ENCODE results near the gene KRTAP2-2. TPM values are rescaled to one million over a fixed set of nuclear protein-coding genes. Genes with fewer than 3 reads are reported as not detected.
"Not testable (repeated sequence)": the region's sequence is repeated elsewhere in the genome, so short reads cannot be mapped to it uniquely, and the experiment has no call there.

Gene KRTAP2-2
- total RNA-seq, 2 donors from 2014 or later: not detected

DNA sequence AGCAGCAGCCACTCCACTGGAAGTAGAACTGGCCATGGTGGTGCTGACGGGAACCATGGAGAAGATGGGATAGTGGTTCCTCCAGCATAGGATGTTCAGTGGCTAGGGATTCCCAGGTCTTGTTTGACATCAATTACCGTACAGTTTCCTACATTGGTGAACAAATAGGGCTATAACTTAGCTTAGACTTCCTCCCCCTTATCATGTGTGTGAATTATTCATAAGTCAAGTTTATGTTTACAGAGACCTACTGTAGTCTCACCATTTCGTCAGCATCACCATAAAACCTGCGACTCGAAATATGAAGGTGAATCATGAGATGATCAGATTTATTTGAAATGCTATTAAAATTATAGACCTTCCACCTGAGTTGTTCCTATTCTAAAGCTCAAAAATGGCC, 3.7 kb upstream of the KRTAP2-2 start:
- Mint-ChIP-seq H3K4me3 (no peak overlapping the region), H3K9me3 (no peaks in the 10 kb centered on the region), H3K4me1 (ENCODE audit: low read depth) (no peaks in the 10 kb centered on the region), H3K27ac (no peak overlapping the region), H3K27me3 (ENCODE audit: low read depth) (peaks cover 41% of the 10 kb centered on the region), H3K36me3 (ENCODE audit: insufficient read depth in 2 of 2) (no peaks in the 10 kb centered on the region)
- DNase-seq (no peak), ATAC-seq (replicated peaks in 1 of 2) (no peak)

GRCh38 chr17:41057547-41057946, 2.5 kb upstream of the KRTAP2-2 start:
- Mint-ChIP-seq H3K4me1 (ENCODE audit: low read depth) (no peaks in the 10 kb centered on the region), H3K4me3 (no peak overlapping the region), H3K27ac (no peak overlapping the region), H3K9me3 (no peaks in the 10 kb centered on the region), H3K36me3 (ENCODE audit: insufficient read depth in 2 of 2) (no peaks in the 10 kb centered on the region), H3K27me3 (ENCODE audit: low read depth) (peaks cover 41% of the 10 kb centered on the region)
- DNase-seq: no peak
- ATAC-seq (replicated peaks in 1 of 2): no peak

DNA sequence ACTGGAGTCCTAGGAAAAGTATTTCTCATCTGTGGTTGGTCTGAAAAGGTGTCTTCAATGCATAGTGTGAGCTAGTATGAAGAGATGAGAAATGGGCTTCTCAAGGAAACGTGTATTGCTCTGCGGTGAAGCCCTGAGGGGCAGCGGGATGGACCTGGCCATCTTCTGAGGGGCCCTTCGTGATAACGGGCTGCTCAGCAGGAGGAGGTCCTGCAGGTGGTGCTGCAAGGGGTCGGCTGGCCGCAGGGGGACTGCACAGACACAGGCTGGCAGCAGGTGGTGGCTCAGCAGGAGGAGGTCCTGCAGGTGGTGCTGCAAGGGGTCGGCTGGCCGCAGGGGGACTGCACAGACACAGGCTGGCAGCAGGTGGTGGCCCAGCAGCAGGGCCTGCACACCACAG, 474 bp downstream of the KRTAP2-2 start:
- not testable (repeated sequence) for H3K4me1 Mint-ChIP-seq (ENCODE audit: low read depth); H3K27ac Mint-ChIP-seq; H3K9me3 Mint-ChIP-seq; DNase-seq; H3K4me3 Mint-ChIP-seq; H3K36me3 Mint-ChIP-seq (ENCODE audit: insufficient read depth in 2 of 2); ATAC-seq (replicated peaks in 1 of 2)
- H3K27me3 Mint-ChIP-seq (ENCODE audit: low read depth): peaks cover 22% of the 10 kb centered on the region

DNA sequence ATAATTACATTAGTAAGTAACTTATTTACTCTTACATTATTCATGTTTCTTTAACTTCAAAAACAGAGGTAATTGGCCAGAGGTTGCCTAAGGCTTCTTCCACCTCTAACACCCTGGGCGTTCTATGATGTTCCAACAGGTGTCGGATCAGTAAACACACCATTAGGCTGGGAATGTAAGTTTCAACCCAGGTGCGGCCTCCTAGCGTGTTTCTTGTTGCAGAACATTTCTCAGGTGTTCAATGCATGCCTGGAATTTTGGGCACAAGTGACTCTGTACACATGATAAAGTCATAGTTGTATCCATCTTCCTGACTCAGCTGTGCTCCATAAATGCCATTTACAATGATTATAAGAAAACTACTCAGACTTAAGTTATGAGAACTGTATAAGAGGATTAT, 1.0 kb downstream of the KRTAP2-2 start:
- no peak for ATAC-seq (replicated peaks in 1 of 2)
- no peak overlapping the region for H3K27ac Mint-ChIP-seq
- no peak overlapping the region for H3K4me3 Mint-ChIP-seq
- no peak for DNase-seq
- H3K9me3 Mint-ChIP-seq: no peaks in the 10 kb centered on the region
- H3K36me3 Mint-ChIP-seq (ENCODE audit: insufficient read depth in 2 of 2): no peaks in the 10 kb centered on the region
- peaks cover 19% of the 10 kb centered on the region for H3K27me3 Mint-ChIP-seq (ENCODE audit: low read depth)
- no peaks in the 10 kb centered on the region for H3K4me1 Mint-ChIP-seq (ENCODE audit: low read depth)

GRCh38 chr17:41052566-41052965, 2.5 kb downstream of the KRTAP2-2 start:
- DNase-seq (no peak), ATAC-seq (replicated peaks in 1 of 2) (no peak)
- Mint-ChIP-seq H3K27ac (no peak overlapping the region), H3K9me3 (no peaks in the 10 kb centered on the region), H3K4me3 (no peak overlapping the region), H3K27me3 (ENCODE audit: low read depth) (peaks cover 16% of the 10 kb centered on the region), H3K36me3 (ENCODE audit: insufficient read depth in 2 of 2) (no peaks in the 10 kb centered on the region), H3K4me1 (ENCODE audit: low read depth) (no peaks in the 10 kb centered on the region)

DNA sequence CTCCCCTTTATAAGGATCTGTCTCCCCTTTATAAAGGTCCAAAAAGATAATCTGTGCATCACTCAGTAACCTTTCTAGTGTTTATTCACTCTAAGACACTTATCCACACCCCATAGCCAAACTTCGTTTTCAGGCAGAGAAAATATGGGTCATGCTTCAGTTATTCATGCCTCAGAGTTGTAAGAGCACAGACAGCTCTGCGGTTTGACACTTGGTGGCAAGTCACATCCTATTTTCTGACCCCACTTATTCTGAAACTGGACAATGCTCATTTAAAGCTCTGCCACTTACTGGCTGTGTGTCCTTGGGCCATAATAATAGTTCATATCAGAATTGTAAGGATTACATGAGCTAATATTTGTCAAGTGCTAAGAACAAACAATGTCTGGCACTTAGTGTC, 5.9 kb downstream of the KRTAP2-2 start:
- DNase-seq (no peak), ATAC-seq (replicated peaks in 1 of 2) (no peak)
- Mint-ChIP-seq H3K27me3 (ENCODE audit: low read depth) (peaks cover 31% of the 10 kb centered on the region), H3K4me1 (ENCODE audit: low read depth) (no peaks in the 10 kb centered on the region), H3K36me3 (ENCODE audit: insufficient read depth in 2 of 2) (no peaks in the 10 kb centered on the region), H3K27ac (no peak overlapping the region), H3K9me3 (no peaks in the 10 kb centered on the region), H3K4me3 (no peak overlapping the region)

- H3K36me3 Mint-ChIP-seq (ENCODE audit: insufficient read depth in 2 of 2): peaks cover 0 to under 1% of the 10 kb centered on the region in 2 donors
- ATAC-seq (replicated peaks in 1 of 2): no peak
- H3K4me1 Mint-ChIP-seq (ENCODE audit: low read depth): no peaks in the 10 kb centered on the region
- no peak for DNase-seq
- H3K9me3 Mint-ChIP-seq: peaks cover 3 to 4% of the 10 kb centered on the region in 2 donors
- no peak overlapping the region for H3K4me3 Mint-ChIP-seq
- no peak overlapping the region for H3K27ac Mint-ChIP-seq
- peaks cover 31% of the 10 kb centered on the region for H3K27me3 Mint-ChIP-seq (ENCODE audit: low read depth)
These were observed 6.6 kb downstream of the KRTAP2-2 start for GRCh38 chr17:41048441-41048840.

- not testable (repeated sequence) for H3K4me3 Mint-ChIP-seq; H3K36me3 Mint-ChIP-seq (ENCODE audit: insufficient read depth in 2 of 2); H3K27ac Mint-ChIP-seq; H3K4me1 Mint-ChIP-seq (ENCODE audit: low read depth); DNase-seq; H3K9me3 Mint-ChIP-seq; ATAC-seq (replicated peaks in 1 of 2)
- peaks cover 31% of the 10 kb centered on the region for H3K27me3 Mint-ChIP-seq (ENCODE audit: low read depth)
These were observed 8.1 kb downstream of the KRTAP2-2 start, which contains the start of gene KRTAP2-1 for GRCh38 chr17:41046735-41047465. Gene KRTAP2-1 (minus strand): TSS chr17:41047316. CDS start chr17:41047267, 49 bp downstream.

DNA sequence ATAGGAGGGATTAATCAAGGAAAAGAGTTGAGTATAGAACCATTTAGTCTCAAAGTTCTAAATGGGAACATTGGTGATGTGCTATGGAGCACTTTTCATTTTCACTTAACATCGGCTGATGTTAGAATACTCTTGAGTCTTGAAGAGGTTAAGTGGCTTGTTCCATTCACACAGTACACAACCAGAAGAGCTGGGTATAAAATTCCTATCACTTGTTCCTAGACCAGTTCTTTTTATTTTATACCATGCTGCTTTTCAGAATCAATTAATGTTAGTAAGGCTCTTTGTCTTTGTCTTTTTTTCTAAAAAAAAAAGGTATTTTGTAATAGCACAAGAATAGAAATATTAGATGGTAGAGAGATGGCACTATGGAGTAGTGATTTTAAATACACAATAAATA, 12.1 kb downstream of the KRTAP2-2 start:
- no peak overlapping the region for H3K27ac Mint-ChIP-seq
- DNase-seq: no peak
- H3K27me3 Mint-ChIP-seq (ENCODE audit: low read depth): peaks cover 27% of the 10 kb centered on the region
- peaks cover 0 to 2% of the 10 kb centered on the region in 2 donors for H3K36me3 Mint-ChIP-seq (ENCODE audit: insufficient read depth in 2 of 2)
- peaks cover 4 to 5% of the 10 kb centered on the region in 2 donors for H3K9me3 Mint-ChIP-seq
- no peaks in the 10 kb centered on the region for H3K4me1 Mint-ChIP-seq (ENCODE audit: low read depth)
- ATAC-seq (replicated peaks in 1 of 2): no peak
- H3K4me3 Mint-ChIP-seq: no peak overlapping the region

DNA sequence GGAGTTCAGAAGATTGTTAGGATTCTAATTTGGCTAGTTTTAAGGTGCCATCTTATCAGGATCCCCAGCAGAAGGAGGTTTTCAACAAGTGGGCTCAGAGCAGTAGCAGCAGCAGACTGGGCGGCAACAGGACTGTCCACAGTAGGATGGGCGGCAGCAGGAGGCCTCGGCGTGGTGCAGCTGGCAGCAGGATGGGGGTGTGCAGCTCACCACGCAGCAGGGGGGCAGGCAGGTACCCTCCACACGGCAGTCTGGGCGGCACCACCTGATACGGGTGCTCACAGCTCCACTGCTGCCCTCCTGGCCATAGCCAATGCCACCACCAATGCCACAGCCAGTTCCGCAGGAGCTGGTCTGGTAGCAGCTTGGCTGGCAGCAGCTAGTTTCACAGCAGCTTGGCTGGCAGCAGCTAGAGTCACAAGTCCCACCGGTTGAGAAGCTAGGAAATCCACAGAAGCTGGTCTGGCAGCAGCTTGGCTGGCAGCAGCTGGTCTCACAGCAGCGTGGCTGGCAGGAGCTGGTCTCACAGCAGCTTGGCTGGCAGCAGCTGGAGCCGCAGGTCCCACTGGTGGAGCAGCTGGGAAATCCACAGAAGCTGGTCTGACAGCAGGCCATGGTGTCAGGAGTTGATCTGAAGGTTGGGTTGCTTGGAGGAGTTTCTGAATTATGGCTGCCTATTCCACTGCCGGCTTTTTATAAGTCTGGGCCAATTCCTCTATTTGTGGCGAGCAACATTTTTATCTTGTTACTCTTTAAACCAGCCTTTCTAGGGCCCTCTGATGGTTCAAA, 14.1 kb downstream of the KRTAP2-2 start, which contains the start of gene KRTAP1-1:
Gene KRTAP1-1, minus strand, starts transcription at position 668 of the 789 bp plus-strand sequence. Its CDS starts 53 bp downstream, at position 615.
- not testable (repeated sequence) for H3K27ac Mint-ChIP-seq; ATAC-seq (replicated peaks in 1 of 2); H3K4me1 Mint-ChIP-seq (ENCODE audit: low read depth); DNase-seq; H3K4me3 Mint-ChIP-seq; H3K9me3 Mint-ChIP-seq; H3K36me3 Mint-ChIP-seq (ENCODE audit: insufficient read depth in 2 of 2)
- peaks cover 13% of the 10 kb centered on the region for H3K27me3 Mint-ChIP-seq (ENCODE audit: low read depth)

- DNase-seq: no peak
- ATAC-seq (replicated peaks in 1 of 2): no peak
- H3K27me3 Mint-ChIP-seq (ENCODE audit: low read depth): peaks cover 6% of the 10 kb centered on the region
- no peaks in the 10 kb centered on the region for H3K9me3 Mint-ChIP-seq
- H3K4me1 Mint-ChIP-seq (ENCODE audit: low read depth): no peaks in the 10 kb centered on the region
- H3K36me3 Mint-ChIP-seq (ENCODE audit: insufficient read depth in 2 of 2): no peaks in the 10 kb centered on the region
- H3K27ac Mint-ChIP-seq: no peak overlapping the region
- no peak overlapping the region for H3K4me3 Mint-ChIP-seq
These were observed 17.1 kb downstream of the KRTAP2-2 start for GRCh38 chr17:41037853-41038350.

DNA sequence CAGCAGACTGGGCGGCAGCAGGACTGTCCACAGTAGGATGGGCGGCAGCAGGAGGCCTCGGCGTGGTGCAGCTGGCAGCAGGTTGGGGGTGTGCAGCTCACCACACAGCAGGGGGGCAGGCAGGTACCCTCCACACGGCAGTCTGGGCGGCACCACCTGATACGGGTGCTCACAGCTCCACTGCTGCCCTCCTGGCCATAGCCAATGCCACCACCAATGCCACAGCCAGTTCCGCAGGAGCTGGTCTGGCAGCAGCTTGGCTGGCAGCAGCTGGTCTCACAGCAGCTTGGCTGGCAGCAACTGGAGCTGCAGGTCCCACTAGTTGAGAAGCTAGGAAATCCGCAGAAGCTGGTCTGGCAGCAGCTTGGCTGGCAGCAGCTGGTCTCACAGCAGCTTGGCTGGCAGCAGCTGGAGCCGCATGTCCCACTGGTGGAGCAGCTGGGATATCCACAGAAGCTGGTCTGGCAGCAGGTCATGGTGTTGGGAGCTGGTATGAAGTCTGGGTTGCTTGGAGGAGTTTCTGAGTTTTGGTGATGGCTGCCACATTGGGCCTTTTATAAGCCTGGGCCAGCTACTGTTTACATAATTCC, 20.6 kb downstream of the KRTAP2-2 start, which contains the start of gene KRTAP1-3:
Gene KRTAP1-3, minus strand, starts transcription at position 529 of the 590 bp plus-strand sequence. Its CDS starts 53 bp downstream, at position 476.
- not testable (repeated sequence) for H3K27me3 Mint-ChIP-seq (ENCODE audit: low read depth); DNase-seq; H3K4me1 Mint-ChIP-seq (ENCODE audit: low read depth); ATAC-seq (replicated peaks in 1 of 2); H3K36me3 Mint-ChIP-seq (ENCODE audit: insufficient read depth in 2 of 2); H3K9me3 Mint-ChIP-seq; H3K4me3 Mint-ChIP-seq
- peak within 1 kb of the TSS; percentile 54 for H3K27ac Mint-ChIP-seq
